ENCODE results near the gene CDHR4. TPM values are rescaled to one million over a fixed set of nuclear protein-coding genes. Genes with fewer than 3 reads are reported as not detected.

CDHR4 gene
- total and polyA plus RNA-seq, 2 donors (not counting 1 experiment from before 2014, with no cell fraction given): 0.18 to 0.32 TPM

GRCh38 chr3:49791571-49791970, 8.1 kb downstream of the CDHR4 start:
- no peak overlapping the region for H3K4me3 ChIP-seq (ENCODE audit: control extremely low read depth in 1 of 5, extremely low read depth in 1 of 5, insufficient read depth in 1 of 5, low read depth in 2 of 5, low read length in 4 of 5)
- H3K79me2 ChIP-seq (ENCODE audit: control insufficient read depth, insufficient read depth, low read length): peaks cover 7% of the 10 kb centered on the region
- CTCF ChIA-PET: interaction anchor here (1.1 to 1.2 kb wide), 2 partner anchors 11 to 48 kb away, joined by 3 read pairs; no protein-coding TSS in a partner anchor
- H2AFZ ChIP-seq (ENCODE audit: insufficient read depth, low read depth, low read length, poor library complexity, severe bottlenecking): no peak overlapping the region
- H3K9ac ChIP-seq (ENCODE audit: low read length): no peak overlapping the region
- no peak overlapping the region for H3K27ac ChIP-seq (ENCODE audit: low read length in 2 of 2)
- no peak overlapping the region for H3K4me2 ChIP-seq (replicated peaks; ENCODE audit: low read depth, low read length, poor library complexity, severe bottlenecking)
- no peak overlapping the region for H3K27ac Mint-ChIP-seq
- H3K4me3 Mint-ChIP-seq: no peak overlapping the region
- no peaks in the 10 kb centered on the region for H3K36me3 ChIP-seq (replicated peaks in 1 of 2; ENCODE audit: control extremely low read depth in 1 of 2, control insufficient read depth in 1 of 2, extremely low read depth in 1 of 2, insufficient read depth in 2 of 2, low read length in 1 of 2)
- H3K27me3 Mint-ChIP-seq: no peaks in the 10 kb centered on the region
- peaks cover 7 to 18% of the 10 kb centered on the region in 2 donors for H3K4me1 ChIP-seq (ENCODE audit: control insufficient read depth in 2 of 2, insufficient read depth in 2 of 2, low read length in 2 of 2)
- TF ChIP-seq EZH2 (IDR thresholded peaks at IDR 0.05; ENCODE audit: borderline replicate concordance, insufficient read depth, low read depth, low read length, poor library complexity, severe bottlenecking): no peak
- TF ChIP-seq, protein P1, sequence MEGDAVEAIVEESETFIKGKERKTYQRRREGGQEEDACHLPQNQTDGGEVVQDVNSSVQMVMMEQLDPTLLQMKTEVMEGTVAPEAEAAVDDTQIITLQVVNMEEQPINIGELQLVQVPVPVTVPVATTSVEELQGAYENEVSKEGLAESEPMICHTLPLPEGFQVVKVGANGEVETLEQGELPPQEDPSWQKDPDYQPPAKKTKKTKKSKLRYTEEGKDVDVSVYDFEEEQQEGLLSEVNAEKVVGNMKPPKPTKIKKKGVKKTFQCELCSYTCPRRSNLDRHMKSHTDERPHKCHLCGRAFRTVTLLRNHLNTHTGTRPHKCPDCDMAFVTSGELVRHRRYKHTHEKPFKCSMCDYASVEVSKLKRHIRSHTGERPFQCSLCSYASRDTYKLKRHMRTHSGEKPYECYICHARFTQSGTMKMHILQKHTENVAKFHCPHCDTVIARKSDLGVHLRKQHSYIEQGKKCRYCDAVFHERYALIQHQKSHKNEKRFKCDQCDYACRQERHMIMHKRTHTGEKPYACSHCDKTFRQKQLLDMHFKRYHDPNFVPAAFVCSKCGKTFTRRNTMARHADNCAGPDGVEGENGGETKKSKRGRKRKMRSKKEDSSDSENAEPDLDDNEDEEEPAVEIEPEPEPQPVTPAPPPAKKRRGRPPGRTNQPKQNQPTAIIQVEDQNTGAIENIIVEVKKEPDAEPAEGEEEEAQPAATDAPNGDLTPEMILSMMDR (IDR thresholded peaks at IDR 0.05): no peak
- ATAC-seq (ENCODE audit: low read depth) (no peak), DNase-seq (no peak)
- H3K9me3 ChIP-seq (ENCODE audit: control extremely low read depth in 1 of 3, control insufficient read depth in 2 of 3, insufficient read depth in 1 of 3, low read length in 2 of 3): no peaks in the 10 kb centered on the region
- no peaks in the 10 kb centered on the region for H3K27me3 ChIP-seq (replicated peaks in 1 of 4; ENCODE audit: control extremely low read depth in 1 of 4, control insufficient read depth in 3 of 4, insufficient read depth in 4 of 4, low read length in 3 of 4)
- no peaks in the 10 kb centered on the region for H3K9me3 Mint-ChIP-seq (ENCODE audit: insufficient read depth)
- 100% methylated on average over 4 of the region's 4 CpGs for WGBS (ENCODE audit: insufficient coverage)
- no peaks in the 10 kb centered on the region for H4K20me1 ChIP-seq (ENCODE audit: control insufficient read depth, insufficient read depth, low read length, poor library complexity, severe bottlenecking)
- POLR2A ChIA-PET: interaction anchor here (0.6 kb wide), 1 partner anchor 1605 kb away, joined by 3 read pairs; no protein-coding TSS in a partner anchor
- H3K4me1 Mint-ChIP-seq: peaks cover 11% of the 10 kb centered on the region
- intact Hi-C loops (cut with micrococcal nuclease): no loop called here

DNA sequence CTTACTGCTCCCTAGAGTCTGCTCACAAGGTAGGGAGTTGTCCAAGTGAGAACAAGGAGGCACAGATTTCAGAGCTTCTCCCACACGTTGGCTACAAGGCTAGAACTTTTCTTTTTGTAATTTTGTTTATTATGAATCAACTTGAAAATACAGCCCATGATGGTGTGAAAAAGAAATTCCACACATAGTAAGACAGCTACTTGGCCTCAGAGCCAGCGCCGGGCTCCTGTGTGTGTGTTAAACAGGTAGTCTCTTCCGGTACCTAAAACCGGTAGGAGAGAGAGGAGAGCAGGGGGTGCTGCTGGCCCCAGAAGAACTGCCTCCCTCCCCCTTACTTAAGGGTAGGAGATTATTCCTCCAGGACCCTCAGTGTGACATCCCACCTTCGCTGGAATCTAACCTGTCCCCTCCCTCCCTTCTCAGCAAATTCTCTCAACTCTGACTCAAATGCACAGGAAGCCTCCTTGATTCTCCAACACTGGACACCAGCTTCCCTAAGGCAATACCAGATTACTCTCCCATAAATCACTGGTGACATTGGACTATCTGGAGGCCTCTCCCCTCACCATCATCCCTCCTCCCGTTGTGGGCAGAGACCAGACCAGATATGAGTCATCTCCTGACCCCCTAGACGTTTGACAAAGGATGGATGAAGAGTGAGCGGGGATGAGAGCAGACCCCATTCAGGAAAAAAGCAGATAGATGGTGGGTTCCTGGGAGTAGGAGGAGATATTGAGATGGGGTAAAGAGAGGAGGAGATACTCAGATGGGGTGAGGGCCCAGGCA, 8.9 kb downstream of the CDHR4 start:
- Histone ChIP-seq H3K36me3 (replicated peaks in 1 of 2; ENCODE audit: control extremely low read depth in 1 of 2, control insufficient read depth in 1 of 2, extremely low read depth in 1 of 2, insufficient read depth in 2 of 2, low read length in 1 of 2) (no peaks in the 10 kb centered on the region), H3K4me1 (ENCODE audit: control insufficient read depth in 2 of 2, insufficient read depth in 2 of 2, low read length in 2 of 2) (peaks cover 7 to 19% of the 10 kb centered on the region in 2 donors), H3K4me2 (replicated peaks; ENCODE audit: low read depth, low read length, poor library complexity, severe bottlenecking) (peak overlapping the region; percentile 24), H3K9ac (ENCODE audit: low read length) (no peak overlapping the region), H3K9me3 (ENCODE audit: control extremely low read depth in 1 of 3, control insufficient read depth in 2 of 3, insufficient read depth in 1 of 3, low read length in 2 of 3) (no peaks in the 10 kb centered on the region), H3K4me3 (ENCODE audit: control extremely low read depth in 1 of 5, extremely low read depth in 1 of 5, insufficient read depth in 1 of 5, low read depth in 2 of 5, low read length in 4 of 5) (no peak overlapping the region), H4K20me1 (ENCODE audit: control insufficient read depth, insufficient read depth, low read length, poor library complexity, severe bottlenecking) (no peaks in the 10 kb centered on the region), H3K27ac (ENCODE audit: low read length in 2 of 2) (no peak overlapping the region), H3K27me3 (replicated peaks in 1 of 4; ENCODE audit: control extremely low read depth in 1 of 4, control insufficient read depth in 3 of 4, insufficient read depth in 4 of 4, low read length in 3 of 4) (no peaks in the 10 kb centered on the region), H2AFZ (ENCODE audit: insufficient read depth, low read depth, low read length, poor library complexity, severe bottlenecking) (peak overlapping the region; percentile 56), H3K79me2 (ENCODE audit: control insufficient read depth, insufficient read depth, low read length) (peaks cover 12% of the 10 kb centered on the region)
- H3K4me3 Mint-ChIP-seq: no peak overlapping the region
- peaks cover 13% of the 10 kb centered on the region for H3K4me1 Mint-ChIP-seq
- CTCF ChIA-PET: interaction anchor here (1.2 kb wide), 1 partner anchor 12 kb away, joined by 5 read pairs; no protein-coding TSS in a partner anchor
- no peaks in the 10 kb centered on the region for H3K9me3 Mint-ChIP-seq (ENCODE audit: insufficient read depth)
- no peaks in the 10 kb centered on the region for H3K27me3 Mint-ChIP-seq
- WGBS (ENCODE audit: insufficient coverage): 85% methylated on average over 2 of the region's 9 CpGs
- intact Hi-C loops (cut with micrococcal nuclease): loop anchor here (1.0 kb wide), 1 partner anchor 67 kb away; no protein-coding TSS in a partner anchor
- POLR2A ChIA-PET: interaction anchor here (0.6 kb wide), 2 partner anchors 206 to 1605 kb away, joined by 3 read pairs; no protein-coding TSS in a partner anchor
- TF ChIP-seq, protein P1 (IDR thresholded peaks at IDR 0.05): no peak
- no peak for TF ChIP-seq EZH2 (IDR thresholded peaks at IDR 0.05; ENCODE audit: borderline replicate concordance, insufficient read depth, low read depth, low read length, poor library complexity, severe bottlenecking)
- H3K27ac Mint-ChIP-seq: no peak overlapping the region
- ATAC-seq (ENCODE audit: low read depth): no peak
- no peak for DNase-seq

Data from B cell (primary cell).